GM12875 (cell line): ENCODE data around the gene ZNF772.

Experiments used
- H3K4me3 ChIP-seq: one replicate; pipeline ENCODE4 v1.5.1; 2011; ENCODE audit warnings: low read depth, low read length, control low read depth
- TF ChIP-seq, protein P1 (sequence below): IDR thresholded peaks from 2 replicates; pipeline ENCODE4 v1.5.1; 2011; ENCODE audit warnings: low read depth, mild to moderate bottlenecking, control low read depth, inconsistent platforms, low read length, moderate library complexity, borderline replicate concordance; ENCODE audit not compliant: insufficient read depth

Gene ZNF772

DNA sequence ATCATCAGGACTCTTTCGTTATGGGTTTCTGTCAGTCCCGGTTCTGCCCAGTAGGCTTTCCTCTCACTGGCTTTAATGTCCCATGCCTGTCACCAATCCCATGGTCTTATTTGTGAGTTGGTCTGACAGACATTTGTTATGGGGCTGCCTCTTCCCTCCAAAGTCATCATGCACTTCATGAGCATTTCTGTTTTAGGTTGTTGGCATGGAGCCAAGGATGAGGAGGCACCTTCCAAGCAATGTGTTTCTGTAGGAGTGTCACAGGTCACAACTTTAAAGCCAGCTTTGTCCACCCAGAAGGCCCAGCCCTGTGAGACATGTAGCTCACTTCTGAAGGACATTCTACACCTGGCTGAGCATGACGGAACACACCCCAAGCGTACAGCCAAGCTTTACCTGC lies 57.9 kb downstream of the ZNF772 start:
- H3K4me3 ChIP-seq: no peak overlapping the region
- TF ChIP-seq, protein P1, sequence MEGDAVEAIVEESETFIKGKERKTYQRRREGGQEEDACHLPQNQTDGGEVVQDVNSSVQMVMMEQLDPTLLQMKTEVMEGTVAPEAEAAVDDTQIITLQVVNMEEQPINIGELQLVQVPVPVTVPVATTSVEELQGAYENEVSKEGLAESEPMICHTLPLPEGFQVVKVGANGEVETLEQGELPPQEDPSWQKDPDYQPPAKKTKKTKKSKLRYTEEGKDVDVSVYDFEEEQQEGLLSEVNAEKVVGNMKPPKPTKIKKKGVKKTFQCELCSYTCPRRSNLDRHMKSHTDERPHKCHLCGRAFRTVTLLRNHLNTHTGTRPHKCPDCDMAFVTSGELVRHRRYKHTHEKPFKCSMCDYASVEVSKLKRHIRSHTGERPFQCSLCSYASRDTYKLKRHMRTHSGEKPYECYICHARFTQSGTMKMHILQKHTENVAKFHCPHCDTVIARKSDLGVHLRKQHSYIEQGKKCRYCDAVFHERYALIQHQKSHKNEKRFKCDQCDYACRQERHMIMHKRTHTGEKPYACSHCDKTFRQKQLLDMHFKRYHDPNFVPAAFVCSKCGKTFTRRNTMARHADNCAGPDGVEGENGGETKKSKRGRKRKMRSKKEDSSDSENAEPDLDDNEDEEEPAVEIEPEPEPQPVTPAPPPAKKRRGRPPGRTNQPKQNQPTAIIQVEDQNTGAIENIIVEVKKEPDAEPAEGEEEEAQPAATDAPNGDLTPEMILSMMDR: no peak
